ENCODE results near the gene KRTAP19-5.

DNA sequence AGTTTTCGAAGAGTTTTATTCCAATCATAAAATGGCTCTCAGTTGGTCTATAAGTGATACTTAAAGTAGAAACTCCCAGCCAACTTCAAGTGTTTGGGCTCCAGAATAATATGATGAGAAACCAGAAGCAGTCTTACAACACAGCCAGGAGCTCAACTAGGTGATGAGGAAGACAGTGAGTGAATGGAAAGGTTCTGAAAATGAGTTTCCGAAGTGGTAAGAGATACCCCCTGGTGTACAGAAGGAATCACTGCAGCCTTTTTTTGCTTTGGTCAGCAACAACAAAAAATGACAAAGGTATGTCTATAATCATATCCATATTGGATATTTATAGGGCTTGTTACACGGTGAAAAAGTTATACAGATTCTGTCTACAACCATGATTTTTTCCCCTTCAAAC is 38.2 kb downstream of the KRTAP19-5 start:
- TF ChIP-seq ZNF747 (tag by site-specific recombination; IDR thresholded peaks at IDR 0.05) (no peak), ZFP41 (tag by site-specific recombination; IDR thresholded peaks at IDR 0.05; ENCODE audit: borderline replicate concordance) (no peak), ZNF362 (tag by site-specific recombination; IDR thresholded peaks at IDR 0.05) (no peak), PBX3 (CRISPR knock-in tag; IDR thresholded peaks at IDR 0.05) (no peak), ZNF175 (tag by site-specific recombination; IDR thresholded peaks at IDR 0.05) (no peak), CTCF (tag by site-specific recombination; IDR thresholded peaks at IDR 0.05) (no peak)

Measured in HEK293 (cell line).